A549 (cell line): ENCODE data around the gene ANKRD37. TPM values are rescaled to one million over a fixed set of nuclear protein-coding genes. Genes with fewer than 3 reads are reported as not detected.

Source experiments
- ATAC-seq, 2 experiments: fragments of 200-7000 bp in 1 of 2; fragments of >200 bp in 1 of 2; cut with Nextera tagmentation in 1 of 2; cut with Tn5 transposase in 1 of 2; 3 replicates each; pipeline versions ENCODE4 v1.8.0 to v1.9.1; 2018 to 2020; ENCODE audit warnings: mild to moderate bottlenecking in 1 of 2, moderate library complexity in 1 of 2
- CTCF ChIA-PET: fragments of 300-600 bp; sonication (Branson Sonifier 250); formaldehyde crosslinking; extraction: SDS; loops from one replicate; lab custom pipeline; 2021; ENCODE audit warnings: antibody characterized with exemption, inconsistent platforms; lab: Yijun Ruan, JAX
- POLR2A ChIA-PET: fragments of 350-600 bp; formaldehyde crosslinking; extraction: SDS; loops from one replicate; lab custom pipeline; 2021; ENCODE audit warnings: antibody characterized with exemption, inconsistent platforms; lab: Yijun Ruan, JAX
- DNase-seq, 2 experiments: peaks; one replicate each; pipeline versions ENCODE4 v3.0.0 to v3.0.0-alpha.2; 2011 to 2016; ENCODE audit warnings: low read depth in 1 of 2, low spot score in 1 of 2
- FAIRE-seq: peaks from 2 replicates; lab custom pipeline; 2011; peaks lifted over from hg19 to GRCh38; lab: Jason Lieb, UNC
- H3K27ac ChIP-seq, 2 experiments: fragments of >200 bp; sonication (Bioruptor Twin); formaldehyde crosslinking; 3 replicates each; pipeline ENCODE4 v1.5.1; 2016 to 2017
- H3K4me1 ChIP-seq: fragments of >200 bp; sonication (Bioruptor Twin); formaldehyde crosslinking; 3 replicates; pipeline ENCODE4 v1.6.1; 2016
- H3K4me2 ChIP-seq: fragments of >200 bp; sonication (Bioruptor Twin); formaldehyde crosslinking; 3 replicates; pipeline ENCODE4 v1.6.1; 2016
- H3K4me3 ChIP-seq: fragments of >200 bp; sonication (Bioruptor Twin); formaldehyde crosslinking; 3 replicates; pipeline ENCODE4 v1.5.1; 2016
- H3K9me3 ChIP-seq: fragments of >200 bp; sonication (Bioruptor Twin); formaldehyde crosslinking; 3 replicates; pipeline ENCODE4 v1.6.1; 2016
- CBX2 ChIP-seq: fragments of 200-600 bp; sonication (generic); IDR thresholded peaks from 2 replicates; pipeline ENCODE4 v1.6.1; 2016; ENCODE audit warnings: low read depth, mild to moderate bottlenecking, borderline replicate concordance
- CEBPB ChIP-seq, 2 experiments: fragments of >200 bp in 1 of 2; sonication (Bioruptor Twin) in 1 of 2; formaldehyde crosslinking in 1 of 2; IDR thresholded peaks; 2 replicates each; pipeline ENCODE4 v1.6.1; 2012 to 2016
- CTCF ChIP-seq: fragments of >200 bp; sonication (Bioruptor Twin); formaldehyde crosslinking; IDR thresholded peaks from 3 replicates; pipeline ENCODE4 v1.5.1; 2016
- GATA3 ChIP-seq: IDR thresholded peaks from 2 replicates; pipeline ENCODE4 v1.6.1; 2012; ENCODE audit warnings: borderline replicate concordance
- KDM1A ChIP-seq: fragments of 200-600 bp; sonication (generic); IDR thresholded peaks from 2 replicates; pipeline ENCODE4 v1.6.1; 2016; ENCODE audit warnings: low read depth, mild to moderate bottlenecking
- KDM5A ChIP-seq: fragments of 200-600 bp; sonication (generic); IDR thresholded peaks from 2 replicates; pipeline ENCODE4 v1.6.1; 2016; ENCODE audit warnings: antibody characterized with exemption, mild to moderate bottlenecking
- MAFK ChIP-seq: fragments of 450-650 bp; IDR thresholded peaks from 2 replicates; pipeline ENCODE4 v1.6.1; 2014; ENCODE audit not compliant: partially characterized antibody
- MAX ChIP-seq: IDR thresholded peaks from 2 replicates; pipeline ENCODE4 v1.6.1; 2012
- NFE2L2 ChIP-seq: fragments of 150-350 bp; conservative IDR thresholded peaks from 2 replicates; pipeline ENCODE4 v1.6.1; 2014; ENCODE audit warnings: low read length
- RNF2 ChIP-seq: fragments of 200-600 bp; sonication (generic); IDR thresholded peaks from 2 replicates; pipeline ENCODE4 v1.6.1; 2016; ENCODE audit warnings: low read depth, mild to moderate bottlenecking, antibody characterized with exemption, moderate library complexity, borderline replicate concordance
- SMC3 ChIP-seq: fragments of >200 bp; sonication (Bioruptor Twin); formaldehyde crosslinking; IDR thresholded peaks from 3 replicates; pipeline ENCODE4 v1.6.1; 2018; ENCODE audit warnings: inconsistent platforms
- SREBF2 ChIP-seq: fragments of 450-650 bp; IDR thresholded peaks from 2 replicates; pipeline ENCODE4 v1.6.1; 2014; ENCODE audit warnings: mild to moderate bottlenecking, moderate library complexity
- TFCP2L1 ChIP-seq: fragments of 250-450 bp; sonication (Bioruptor Pico); IDR thresholded peaks from 2 replicates; pipeline ENCODE4 v1.5.0; 2021; ENCODE audit warnings: mild to moderate bottlenecking
- USF2 ChIP-seq: fragments of 450-650 bp; IDR thresholded peaks from 2 replicates; pipeline ENCODE4 v1.6.1; 2014; ENCODE audit warnings: antibody characterized with exemption
- ZC3H11A ChIP-seq: fragments of 450-650 bp; IDR thresholded peaks from 2 replicates; pipeline ENCODE4 v1.6.1; 2014; ENCODE audit warnings: antibody characterized with exemption, mild to moderate bottlenecking
- ZFP36 ChIP-seq: fragments of 450-650 bp; IDR thresholded peaks from 2 replicates; pipeline ENCODE4 v1.6.1; 2014; ENCODE audit warnings: borderline replicate concordance; ENCODE audit not compliant: partially characterized antibody
- WGBS: methylation state at CpG from one replicate; pipeline ENCODE4 v1.1.6; 2017; ENCODE audit errors: missing lambda C conversion rate; 5-methylcytosine and 5-hydroxymethylcytosine counted together
- polyA plus RNA-seq, 4 experiments: library from polyadenylated mRNA; depleted of rRNA in 3 of 4; stranded (reverse); fragments of >200 nt; fragmentation: RNase III in 1 of 4; extraction: RNeasy Plus Mini Kit Qiagen cat#74134 plus additional on column Dnase treatment in 1 of 4; gene quantifications; 2 replicates in 3 of 4; 3 replicates in 1 of 4; pipeline ENCODE4 v1.2.3, GENCODE V29; 2011 to 2017

Gene ANKRD37
- polyA plus RNA-seq, 2 of the 4 experiments (the other 2 are of a cell fraction): 3.5 to 4.1 TPM

GRCh38 chr4:185392156-185392555, 4.5 kb upstream of the ANKRD37 start:
- no peak overlapping the region for H3K27ac ChIP-seq
- no peak overlapping the region for H3K4me2 ChIP-seq
- H3K9me3 ChIP-seq: no peaks in the 10 kb centered on the region
- ATAC-seq (no peak), FAIRE-seq (no peak), DNase-seq (no peak)
- CTCF ChIA-PET: no interaction called here
- 94% methylated on average over 1 of the region's 1 CpG for WGBS
- POLR2A ChIA-PET: no interaction called here
- no peak overlapping the region for H3K4me3 ChIP-seq
- no peak for TF ChIP-seq SMC3
- no peak for TF ChIP-seq KDM5A
- TF ChIP-seq CEBPB (IDR thresholded peaks at IDR 0.05): no peak
- no peaks in the 10 kb centered on the region for H3K4me1 ChIP-seq

GRCh38 chr4:185394568-185395237, 1.9 kb upstream of the ANKRD37 start:
- Histone ChIP-seq H3K9me3 (no peaks in the 10 kb centered on the region), H3K4me3 (peak overlapping the region; percentile 49; the same call in 2 of the 3 replicates), H3K27ac (peak overlapping the region; percentile 74 to 99; a peak in 3 of 6 replicates), H3K4me2 (peak overlapping the region; percentile 75), H3K4me1 (no peaks in the 10 kb centered on the region)
- TF ChIP-seq USF2: no peak
- no peak for TF ChIP-seq MAX
- no peak for TF ChIP-seq MAFK
- TF ChIP-seq GATA3: no peak
- TF ChIP-seq CBX2: no peak
- no peak for TF ChIP-seq RNF2
- TF ChIP-seq KDM1A: no peak
- TF ChIP-seq SREBF2: no peak
- TF ChIP-seq ZFP36: no peak
- no peak for TF ChIP-seq NFE2L2
- no peak for TF ChIP-seq CTCF
- no peak for TF ChIP-seq TFCP2L1
- CTCF ChIA-PET: interaction anchor here (0.6 to 0.7 kb wide), 2 partner anchors 24 to 211 kb away, joined by 3 to 5 read pairs; no protein-coding TSS in a partner anchor
- FAIRE-seq: no peak
- 95% methylated on average over 12 of the region's 12 CpGs for WGBS
- DNase-seq: no peak
- no peak for ATAC-seq
- POLR2A ChIA-PET: interaction anchor here (1.0 to 1.9 kb wide), 3 partner anchors 43 to 198 kb away, joined by 3 to 7 read pairs (median 5); no protein-coding TSS in a partner anchor

GRCh38 chr4:185395238-185395955, 1.2 kb upstream of the ANKRD37 start, which contains the start of gene LRP2BP:
Gene LRP2BP, minus strand, starts transcription at chr4:185395924. Its CDS starts 17,738 bp downstream, at chr4:185378186.
- no peak for ATAC-seq
- WGBS: 24% methylated on average over 12 of the region's 12 CpGs
- POLR2A ChIA-PET: interaction anchor here (0.8 to 2.5 kb wide), 12 partner anchors 9 to 643 kb away, joined by 3 to 9 read pairs (median 6); partner anchors contain the start of genes SLC25A4, SNX25 and UFSP2
- peak within 1 kb of the TSS; percentile 74 to 99 for H3K27ac ChIP-seq
- CTCF ChIA-PET: interaction anchor here (0.6 to 0.7 kb wide), 2 partner anchors 18 to 24 kb away, joined by 3 to 5 read pairs; no protein-coding TSS in a partner anchor
- H3K4me2 ChIP-seq: peak within 1 kb of the TSS; percentile 89
- H3K4me1 ChIP-seq: no peaks in the 10 kb centered on the region
- peak within 1 kb of the TSS; percentile 49 for H3K4me3 ChIP-seq
- no peak for DNase-seq
- FAIRE-seq: no peak
- TF ChIP-seq ZC3H11A: no peak
- H3K9me3 ChIP-seq: no peaks in the 10 kb centered on the region
